Lower leg skin (tissue), 4 donors: ENCODE measurements around the gene SULF2. TPM values are rescaled to one million over a fixed set of nuclear protein-coding genes. Genes with fewer than 3 reads are reported as not detected.

ENCODE experiments used
- DNase-seq, 2 donors: peaks; one replicate each; pipeline ENCODE4 v3.0.0-alpha.2; 2019; ENCODE audit warnings: low spot score in 2 of 2
- H3K4me3 ChIP-seq: fragments of 200-600 bp; sonication (generic); 2 replicates; pipeline ENCODE4 v1.5.1; 2017; ENCODE audit warnings: mild to moderate bottlenecking, low read depth; ENCODE audit not compliant: poor library complexity, severe bottlenecking
- POLR2A ChIP-seq, 2 donors: fragments of 450-650 bp; IDR thresholded peaks; one replicate each; pipeline ENCODE4 v1.6.1; 2016 to 2017; ENCODE audit warnings: antibody characterized with exemption in 2 of 2, mild to moderate bottlenecking in 1 of 2, moderate library complexity in 1 of 2
- WGBS, 2 donors: methylation state at CpG; one replicate each; pipeline ENCODE4 v1.1.5; 2018; 5-methylcytosine and 5-hydroxymethylcytosine counted together
- intact Hi-C: fragments of 100-400 bp; cut with DNase I; formaldehyde crosslinking; loops from one replicate; pipeline ENCODE4 v1.15.0; 2023; ENCODE audit warnings: low total_unique reads
- total RNA-seq, 4 donors: library from RNA; depleted of rRNA; stranded (reverse); fragments of >200 nt; gene quantifications; one replicate each; pipeline ENCODE4 v1.1.0, GENCODE V29; 2016
- TF ChIP-seq, protein P1 (sequence below), 3 donors: fragments of 450-650 bp; IDR thresholded peaks; one replicate each; pipeline ENCODE4 v1.5.1; 2016; ENCODE audit warnings: antibody characterized with exemption in 3 of 3, mild to moderate bottlenecking in 3 of 3, moderate library complexity in 2 of 3

Gene SULF2
- total RNA-seq, 4 donors from 2014 or later = 18.3 to 83.0 (median 28.0) TPM

DNA sequence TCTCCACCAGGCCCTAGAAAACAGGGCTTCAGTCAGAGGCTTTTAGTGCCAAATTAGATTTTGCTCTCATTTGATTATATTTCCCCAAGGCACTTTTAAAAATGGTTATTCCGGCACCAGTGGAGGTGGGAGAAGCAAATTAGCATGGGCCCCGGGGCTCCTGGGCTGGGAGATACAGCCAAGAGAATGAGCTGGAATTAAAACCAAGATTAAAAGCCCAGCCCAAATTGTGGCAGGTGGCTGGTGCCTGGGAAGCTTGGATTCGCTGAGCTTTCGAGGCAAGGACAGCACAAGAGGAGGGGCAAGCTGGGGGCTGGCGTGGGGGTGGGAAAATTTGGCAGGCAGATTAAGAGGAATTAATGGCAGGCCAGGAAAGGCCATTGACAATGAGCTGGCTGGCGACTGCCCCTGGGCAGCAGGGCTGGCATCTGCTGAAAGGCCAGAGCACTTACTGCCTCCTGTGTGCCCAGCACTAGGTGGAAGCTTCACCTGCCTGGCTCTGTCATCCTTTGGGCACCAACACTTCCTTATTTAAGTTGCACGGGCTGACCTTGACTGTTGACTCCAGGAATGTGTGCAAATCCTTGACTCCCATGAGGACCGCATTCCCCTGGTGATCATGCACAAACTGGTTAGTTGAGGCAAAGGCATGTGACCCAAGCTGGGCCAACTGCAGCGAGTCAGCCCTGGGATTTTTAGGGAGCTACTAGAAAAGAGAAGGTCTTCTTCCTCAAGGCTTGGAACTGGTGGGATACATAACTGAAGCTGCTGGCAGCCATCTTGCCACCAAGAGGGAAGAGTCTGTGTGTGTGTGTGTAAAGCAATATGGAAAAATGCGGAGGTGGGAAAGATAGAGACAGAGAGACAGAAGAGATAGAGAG lies 76.1 kb downstream of the SULF2 start:
- no peak overlapping the region for H3K4me3 ChIP-seq
- TF ChIP-seq POLR2A (IDR thresholded peaks at IDR 0.05) = no peak
- TF ChIP-seq, protein P1, sequence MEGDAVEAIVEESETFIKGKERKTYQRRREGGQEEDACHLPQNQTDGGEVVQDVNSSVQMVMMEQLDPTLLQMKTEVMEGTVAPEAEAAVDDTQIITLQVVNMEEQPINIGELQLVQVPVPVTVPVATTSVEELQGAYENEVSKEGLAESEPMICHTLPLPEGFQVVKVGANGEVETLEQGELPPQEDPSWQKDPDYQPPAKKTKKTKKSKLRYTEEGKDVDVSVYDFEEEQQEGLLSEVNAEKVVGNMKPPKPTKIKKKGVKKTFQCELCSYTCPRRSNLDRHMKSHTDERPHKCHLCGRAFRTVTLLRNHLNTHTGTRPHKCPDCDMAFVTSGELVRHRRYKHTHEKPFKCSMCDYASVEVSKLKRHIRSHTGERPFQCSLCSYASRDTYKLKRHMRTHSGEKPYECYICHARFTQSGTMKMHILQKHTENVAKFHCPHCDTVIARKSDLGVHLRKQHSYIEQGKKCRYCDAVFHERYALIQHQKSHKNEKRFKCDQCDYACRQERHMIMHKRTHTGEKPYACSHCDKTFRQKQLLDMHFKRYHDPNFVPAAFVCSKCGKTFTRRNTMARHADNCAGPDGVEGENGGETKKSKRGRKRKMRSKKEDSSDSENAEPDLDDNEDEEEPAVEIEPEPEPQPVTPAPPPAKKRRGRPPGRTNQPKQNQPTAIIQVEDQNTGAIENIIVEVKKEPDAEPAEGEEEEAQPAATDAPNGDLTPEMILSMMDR (IDR thresholded peaks at IDR 0.05) = no peak
- intact Hi-C loops = no loop called here
- WGBS, 2 donors = 74% methylated on average over 10 of the region's 10 CpGs
- no peak for DNase-seq

DNA sequence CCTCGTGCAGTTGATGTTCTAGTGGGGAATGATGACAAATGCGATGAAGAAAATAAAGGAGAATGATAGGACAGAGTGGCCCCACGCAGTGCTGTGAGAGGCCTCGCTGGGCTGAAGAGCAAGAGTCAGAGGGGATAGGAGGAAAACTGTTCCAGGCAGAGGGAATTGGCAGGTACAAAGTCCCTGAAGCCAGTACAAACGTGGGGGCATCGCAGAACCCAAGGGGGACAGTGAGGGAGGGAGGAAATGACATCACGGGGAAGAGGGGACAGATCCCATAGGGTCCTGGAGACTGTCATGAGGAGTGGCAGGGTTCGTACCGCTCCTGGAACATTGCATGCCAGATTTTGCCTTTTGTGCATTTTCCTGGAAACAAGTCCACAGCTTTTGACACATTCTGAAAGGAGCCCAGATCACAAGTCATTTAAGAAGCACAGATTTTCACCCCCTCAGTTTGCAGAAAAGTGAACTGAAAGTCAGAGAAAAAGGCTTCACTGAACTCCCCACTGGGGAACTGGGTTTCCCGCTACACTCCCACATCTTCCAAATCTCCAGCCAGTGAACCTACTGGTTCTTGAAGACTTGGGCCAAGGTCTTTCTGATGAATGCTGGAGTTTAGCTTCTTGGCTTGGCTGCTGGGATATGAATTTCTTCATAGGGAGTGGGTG lies 77.0 kb downstream of the SULF2 start:
- 75 to 81% methylated on average over 10 of the region's 10 CpGs for WGBS, 2 donors
- DNase-seq = no peak
- TF ChIP-seq, protein P1 (IDR thresholded peaks at IDR 0.05) = no peak
- no peak for TF ChIP-seq POLR2A (IDR thresholded peaks at IDR 0.05)

DNA sequence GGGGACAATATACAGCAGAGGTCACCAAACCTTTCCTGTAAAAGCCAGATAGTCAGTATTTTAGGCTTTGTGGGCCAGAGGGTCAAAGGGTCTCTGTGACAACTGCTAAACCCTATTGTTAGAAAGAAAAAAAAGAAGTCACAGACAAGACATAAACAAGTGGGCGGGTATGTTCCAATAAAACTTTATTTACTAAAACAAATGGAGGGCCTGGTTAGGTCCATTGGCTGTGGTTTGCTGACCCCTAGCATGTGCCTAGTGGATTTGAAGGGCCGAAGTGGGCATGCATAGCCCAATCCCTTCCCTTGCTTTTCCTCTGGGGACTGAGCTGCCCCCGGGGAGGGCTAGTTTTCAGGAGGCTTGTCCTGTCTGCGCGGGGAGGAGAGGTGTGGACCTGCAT lies 78.9 kb downstream of the SULF2 start:
- no peak overlapping the region for H3K4me3 ChIP-seq
- no peak for DNase-seq
- intact Hi-C loops = no loop called here
- WGBS, 2 donors = 96 to 97% methylated on average over 5 of the region's 5 CpGs
- no peak for TF ChIP-seq POLR2A (IDR thresholded peaks at IDR 0.05)

More for the DNA sequence above, 77.0 kb downstream of the SULF2 start:
- intact Hi-C loops = no loop called here
- H3K4me3 ChIP-seq = no peak overlapping the region

DNA sequence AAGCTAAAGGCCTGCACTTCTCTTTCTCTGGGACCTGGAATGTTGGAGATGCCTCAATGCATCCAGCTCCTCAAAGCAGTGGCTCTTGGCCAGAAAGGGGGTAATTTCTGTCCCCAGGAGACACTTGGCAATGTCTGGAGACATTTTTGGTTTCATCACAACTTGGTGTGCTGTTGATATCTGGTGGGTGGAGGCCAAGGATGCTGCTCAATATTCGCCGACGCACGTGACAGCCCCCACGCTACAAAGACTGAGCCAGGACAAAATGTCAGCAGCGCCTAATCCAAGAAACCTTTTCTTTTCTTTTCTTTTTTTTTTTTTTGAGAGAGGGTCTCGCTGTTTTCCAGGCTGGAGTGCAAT lies 79.8 kb downstream of the SULF2 start:
- no peak overlapping the region for H3K4me3 ChIP-seq
- no peak for DNase-seq
- intact Hi-C loops = no loop called here
- no peak for TF ChIP-seq POLR2A (IDR thresholded peaks at IDR 0.05)
- TF ChIP-seq, protein P1 (IDR thresholded peaks at IDR 0.05) = no peak
- WGBS, 2 donors = 62 to 68% methylated on average over 7 of the region's 7 CpGs

DNA sequence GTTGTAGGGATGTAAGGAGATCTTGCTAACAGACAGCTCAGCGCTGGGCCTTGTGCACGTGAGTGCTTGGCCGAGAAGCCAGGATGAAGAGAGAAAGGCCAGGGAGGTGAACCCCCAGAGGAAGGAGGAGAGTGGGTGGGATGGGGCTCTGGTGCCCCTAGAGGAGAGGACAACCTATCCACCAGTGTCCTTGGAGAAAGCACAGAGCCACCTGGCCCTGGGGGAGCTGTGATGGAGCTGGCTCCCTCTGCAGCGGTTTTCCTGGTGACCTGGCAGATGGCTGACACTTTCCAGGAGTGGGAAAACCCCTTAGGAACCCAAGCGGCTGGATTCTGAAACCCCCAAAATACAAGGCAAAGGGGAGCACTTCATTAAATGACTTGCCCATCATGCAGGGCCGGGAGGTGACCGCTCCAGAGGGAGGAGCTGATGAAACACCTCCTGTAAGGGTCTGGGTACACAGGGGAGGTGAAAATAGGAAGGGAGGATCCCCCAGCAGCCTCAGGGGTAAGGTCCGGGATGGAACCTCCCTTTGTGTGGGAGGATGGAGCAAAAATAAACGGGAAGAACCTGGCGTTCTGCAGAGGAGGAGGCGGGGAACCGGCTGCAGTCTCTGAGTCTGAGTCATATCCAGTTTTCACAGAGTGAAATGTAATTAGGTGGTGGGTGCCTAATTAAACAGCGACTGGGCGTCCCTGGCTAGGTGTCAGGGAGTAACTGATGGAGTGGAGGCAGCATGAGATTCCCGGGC lies 80.4 kb downstream of the SULF2 start:
- TF ChIP-seq POLR2A (IDR thresholded peaks at IDR 0.05) = no peak
- TF ChIP-seq, protein P1 (IDR thresholded peaks at IDR 0.05) = no peak
- WGBS, 2 donors = 34 to 47% methylated on average over 15 of the region's 15 CpGs
- DNase-seq = no peak
- no peak overlapping the region for H3K4me3 ChIP-seq
- intact Hi-C loops = no loop called here

DNA sequence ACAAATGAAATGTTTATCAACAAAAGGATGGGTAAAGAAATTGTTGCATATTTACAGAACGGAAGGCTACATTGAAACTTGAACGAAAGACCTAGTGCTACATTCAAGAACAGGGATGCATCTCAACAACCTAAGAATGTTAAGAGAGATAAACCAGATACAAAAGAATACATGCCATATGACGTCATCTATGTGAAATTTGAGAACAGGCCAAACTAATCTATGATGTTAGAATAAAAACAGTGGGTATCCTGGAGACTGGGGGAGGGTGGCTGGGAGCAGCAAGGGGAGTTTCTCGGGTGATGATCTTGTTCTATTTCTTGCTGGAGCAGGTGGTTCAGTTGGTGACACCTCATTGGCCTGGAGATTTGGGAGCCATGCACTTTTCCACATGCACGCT lies 81.5 kb downstream of the SULF2 start:
- intact Hi-C loops = no loop called here
- no peak for TF ChIP-seq POLR2A (IDR thresholded peaks at IDR 0.05)
- TF ChIP-seq, protein P1 (IDR thresholded peaks at IDR 0.05) = no peak
- 73 to 82% methylated on average over 5 of the region's 5 CpGs for WGBS, 2 donors
- DNase-seq = no peak
- H3K4me3 ChIP-seq = no peak overlapping the region
